GM21360 (cell line): ENCODE results near the gene CDH26.
"Not testable (repeated sequence)": the region's sequence is repeated elsewhere in the genome, so short reads cannot be mapped to it uniquely, and the experiment has no call there.

Experiments
- ATAC-seq: cut with Tn5 transposase; IDR thresholded peaks from one replicate; pipeline ENCODE4 v1.9.1; 2021; ENCODE audit warnings: mild to moderate bottlenecking, moderate library complexity; ENCODE audit not compliant: unreplicated experiment

The CDH26 gene

DNA sequence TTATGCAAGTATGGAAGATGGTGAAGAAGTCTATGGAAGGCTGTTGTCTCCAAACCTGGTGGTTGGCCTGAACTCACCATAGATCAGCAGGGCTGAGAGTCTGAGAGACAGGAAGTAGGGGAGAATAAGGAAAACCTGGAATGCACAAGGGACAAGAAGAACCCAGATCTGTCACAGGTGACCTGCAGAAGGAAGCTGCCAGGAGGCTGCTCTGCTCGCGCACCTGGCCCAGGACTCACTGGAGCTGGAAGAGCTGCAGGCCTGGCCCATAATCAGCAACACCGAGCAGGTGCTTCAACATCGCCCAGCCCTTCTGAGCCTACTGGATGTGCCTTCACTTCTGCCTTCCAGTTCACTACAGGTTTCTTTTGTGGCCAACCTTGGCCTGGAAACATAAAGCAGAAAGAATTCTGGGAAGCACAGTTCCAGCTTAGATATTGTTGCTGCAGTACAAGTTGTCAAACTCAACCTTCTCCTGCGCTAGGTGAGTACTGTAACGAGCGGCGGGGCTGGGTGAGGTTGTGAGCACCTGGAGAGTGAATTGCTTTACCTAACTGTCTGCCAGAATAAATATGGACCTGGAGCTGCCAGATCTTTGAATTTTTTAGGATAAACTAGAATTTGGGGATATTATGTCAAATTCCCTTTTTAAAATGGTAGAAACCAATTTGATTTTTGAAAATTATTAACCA, 82.4 kb downstream of the CDH26 start:
- ATAC-seq, result no peak

DNA sequence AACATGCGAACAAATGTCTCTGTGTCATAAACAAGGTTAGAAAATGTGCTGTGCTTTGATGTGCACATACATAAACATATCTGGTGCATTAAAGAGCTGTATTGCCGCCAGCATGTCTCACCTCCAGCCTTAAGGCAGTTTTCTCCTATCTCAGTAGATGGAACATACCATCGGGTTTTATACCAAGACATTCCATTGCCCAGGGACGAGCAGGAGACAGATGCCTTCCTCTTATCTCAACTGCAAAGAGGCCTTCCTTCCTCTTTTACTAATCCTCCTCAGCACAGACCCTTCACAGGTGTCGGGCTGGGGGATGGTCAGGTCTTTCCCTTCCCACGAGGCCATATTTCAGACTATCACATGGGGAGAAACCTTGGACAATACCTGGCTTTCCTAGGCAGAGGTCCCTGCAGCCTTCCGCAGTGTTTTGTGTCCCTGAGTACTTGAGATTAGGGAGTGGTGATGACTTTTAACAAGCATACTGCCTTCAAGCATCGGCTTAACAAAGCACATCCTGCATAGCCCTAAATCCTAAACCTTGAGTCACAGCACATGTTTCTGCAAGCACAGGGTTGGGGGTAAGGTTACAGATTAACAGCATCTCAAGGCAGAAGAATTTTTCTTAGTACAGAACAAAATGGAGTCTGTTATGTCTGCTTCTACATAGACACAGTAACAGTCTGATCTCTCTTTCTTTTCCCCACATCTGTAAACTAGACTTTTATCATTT, 83.4 kb downstream of the CDH26 start:
- ATAC-seq, result not testable (repeated sequence)

DNA sequence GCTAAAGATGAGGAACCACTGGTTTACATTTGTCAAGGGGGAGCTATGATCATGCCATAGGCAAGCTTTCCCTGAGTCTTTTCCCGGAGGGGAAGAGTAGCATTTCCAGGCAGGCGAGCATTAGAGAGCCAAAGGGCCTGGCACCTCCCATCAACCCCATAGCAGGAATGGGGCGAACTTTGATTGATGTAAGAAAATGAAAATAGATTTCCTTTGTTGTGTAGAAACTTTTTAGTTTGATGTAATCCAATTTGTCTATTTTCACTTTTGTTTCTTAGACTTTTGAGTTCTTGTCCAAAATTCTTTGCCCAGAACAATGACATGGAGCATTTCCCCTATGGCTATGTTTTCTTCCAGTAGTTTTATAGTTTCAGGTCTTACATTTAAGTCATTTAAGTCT, 85.2 kb downstream of the CDH26 start:
- no peak for ATAC-seq

DNA sequence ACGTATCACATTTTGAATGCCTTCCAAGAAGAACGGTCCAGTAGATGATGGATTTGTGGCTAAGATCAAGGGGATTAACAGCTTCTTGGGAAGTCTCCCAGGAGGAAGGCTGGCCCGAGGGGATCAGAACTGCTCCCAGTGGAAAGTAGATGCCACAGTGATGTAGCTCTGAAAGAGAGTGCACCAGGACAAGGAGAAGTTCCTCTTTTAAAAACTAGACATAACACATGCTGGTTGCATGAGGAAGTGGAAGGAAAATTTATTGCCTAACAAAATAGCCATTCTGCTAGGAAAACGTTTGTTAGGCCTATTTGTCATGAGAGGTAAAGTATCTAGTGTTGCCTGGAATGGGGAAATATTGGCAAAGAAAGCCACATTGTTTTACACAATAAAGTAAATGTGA, 87.8 kb downstream of the CDH26 start:
- no peak for ATAC-seq

DNA sequence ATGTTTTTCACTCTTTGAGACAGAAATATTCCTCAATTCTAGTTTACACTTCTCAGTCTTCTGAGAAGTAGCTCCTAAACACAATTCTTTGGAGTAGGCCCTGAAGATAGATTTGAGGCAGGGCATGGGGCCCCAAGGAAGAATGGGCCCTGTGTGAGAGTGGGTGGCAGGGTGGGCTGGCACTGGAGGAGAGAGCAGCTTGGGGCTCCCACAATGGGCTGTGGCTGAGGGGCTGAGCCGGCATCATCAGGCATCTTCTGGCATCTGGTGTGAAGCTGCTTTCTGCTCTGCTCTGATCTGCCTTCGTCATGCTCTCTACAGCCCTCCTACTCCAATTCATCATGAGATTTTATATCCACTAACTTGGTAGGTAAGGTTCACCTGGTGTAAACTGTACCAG, 88.2 kb downstream of the CDH26 start:
- ATAC-seq, result no peak

DNA sequence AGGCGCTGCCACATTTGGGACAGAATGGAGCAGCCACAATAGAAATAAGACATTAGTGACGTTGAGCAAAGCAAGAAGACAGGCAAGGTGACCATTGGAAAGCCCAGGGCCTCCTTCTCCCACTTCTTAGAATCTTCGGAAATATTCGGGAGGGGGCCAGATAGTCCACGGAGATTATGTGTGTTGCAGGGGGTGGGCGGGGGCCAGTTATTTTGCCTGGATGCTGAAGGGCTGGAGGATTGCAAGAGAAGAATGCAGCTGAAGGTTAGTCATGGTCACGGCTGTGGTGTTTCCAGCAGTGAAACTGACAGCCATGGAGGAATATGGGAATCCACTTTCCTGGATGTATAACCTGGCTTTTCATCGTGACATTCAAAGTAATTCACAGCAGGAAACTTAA, 88.6 kb downstream of the CDH26 start:
- no peak for ATAC-seq

DNA sequence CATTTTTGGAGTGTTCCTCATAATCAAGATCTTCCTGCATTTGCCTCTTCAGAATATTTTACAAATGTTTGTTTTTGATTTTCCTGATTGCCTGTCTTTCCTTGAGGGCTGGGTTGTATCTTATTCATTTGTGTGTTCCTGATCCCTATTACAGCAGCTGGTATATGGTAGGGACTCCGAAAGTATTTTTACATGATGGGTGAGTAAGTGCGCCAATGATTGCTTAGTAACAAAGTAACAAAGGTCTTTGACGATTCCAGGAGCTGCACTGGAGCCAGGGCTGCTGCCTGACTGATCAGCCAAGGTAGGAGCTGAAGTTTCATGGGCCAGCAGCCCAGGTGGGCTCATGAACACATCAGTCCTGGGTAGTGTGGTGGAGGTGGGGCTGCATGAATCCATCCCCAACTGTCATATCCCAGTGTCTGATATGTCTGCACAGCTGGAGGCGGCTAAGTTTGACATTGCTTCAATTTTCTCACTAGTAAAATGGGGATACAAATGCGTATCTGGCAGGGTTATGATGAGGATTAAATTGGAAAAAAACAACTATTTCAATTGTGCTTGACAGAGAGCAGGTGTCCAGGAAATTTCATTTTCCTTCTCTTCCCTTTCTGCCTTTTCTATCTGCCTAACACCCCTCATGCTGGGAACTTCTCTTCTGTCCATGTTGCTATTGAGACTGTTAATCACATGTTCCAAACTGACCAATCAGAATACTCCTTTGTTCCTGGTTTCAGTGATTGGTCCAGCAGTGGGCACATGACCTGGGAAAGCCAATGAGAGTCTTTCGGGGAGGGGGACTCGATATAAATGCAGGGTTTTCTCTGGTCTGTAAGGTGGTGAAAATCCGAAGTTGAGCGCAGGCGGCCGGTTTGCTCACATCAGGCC, 90.7 kb downstream of the CDH26 start:
- ATAC-seq, result no peak

DNA sequence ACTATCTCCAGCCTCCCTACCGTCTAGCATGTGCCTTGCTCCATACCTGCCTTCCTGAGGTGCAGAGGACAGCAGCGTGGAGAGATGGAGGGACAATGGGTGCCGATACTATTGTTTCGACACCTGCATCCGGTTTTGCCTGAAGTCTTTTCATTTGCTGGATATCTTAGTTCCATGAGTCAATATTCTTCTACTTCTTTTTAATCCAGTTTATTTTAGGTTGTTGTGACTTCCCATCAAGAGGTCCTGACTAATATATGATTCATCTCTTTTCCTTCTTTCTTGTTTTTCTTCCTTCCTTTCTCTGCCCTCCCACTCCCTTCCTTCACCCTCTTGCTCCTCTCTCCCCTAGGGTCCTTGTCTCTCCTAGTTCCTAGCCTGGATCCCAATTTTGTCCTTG, 91.4 kb downstream of the CDH26 start:
- no peak for ATAC-seq

DNA sequence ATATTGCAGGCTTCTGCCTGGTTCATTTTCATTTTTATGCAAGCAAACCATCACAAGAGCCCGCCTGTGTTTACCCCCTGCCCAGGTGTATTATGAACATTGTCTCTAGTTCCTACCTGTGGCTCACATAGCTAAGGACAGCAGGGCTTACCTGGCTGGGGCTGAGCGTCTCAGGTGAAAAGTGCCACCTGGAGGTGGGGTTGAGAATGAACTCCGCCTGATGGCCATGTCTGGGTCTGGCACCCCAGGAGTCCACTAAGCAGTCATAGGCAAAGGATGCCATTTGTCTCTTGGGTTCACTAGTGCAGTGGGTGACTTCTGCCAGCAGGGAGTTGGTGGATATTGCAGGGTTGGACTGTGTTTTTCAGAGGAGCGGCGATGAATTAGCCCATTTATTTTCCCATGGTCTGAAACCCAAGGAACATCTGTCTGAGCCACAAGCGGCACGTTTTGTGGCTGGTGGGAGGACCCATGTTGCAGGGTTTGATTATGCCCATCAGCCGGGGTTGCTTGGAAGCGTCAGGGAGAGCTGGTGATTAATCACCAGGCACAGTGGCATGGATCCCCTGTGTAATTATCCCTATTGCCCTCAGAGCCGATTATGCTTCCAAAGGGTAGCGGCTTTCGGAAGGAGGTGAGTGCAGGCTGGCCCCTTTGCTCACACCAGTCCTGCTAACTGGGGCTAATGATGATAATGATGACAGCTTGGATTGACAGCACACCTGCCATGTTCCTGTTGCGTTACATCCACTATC, 92.1 kb downstream of the CDH26 start:
- ATAC-seq, result no peak

DNA sequence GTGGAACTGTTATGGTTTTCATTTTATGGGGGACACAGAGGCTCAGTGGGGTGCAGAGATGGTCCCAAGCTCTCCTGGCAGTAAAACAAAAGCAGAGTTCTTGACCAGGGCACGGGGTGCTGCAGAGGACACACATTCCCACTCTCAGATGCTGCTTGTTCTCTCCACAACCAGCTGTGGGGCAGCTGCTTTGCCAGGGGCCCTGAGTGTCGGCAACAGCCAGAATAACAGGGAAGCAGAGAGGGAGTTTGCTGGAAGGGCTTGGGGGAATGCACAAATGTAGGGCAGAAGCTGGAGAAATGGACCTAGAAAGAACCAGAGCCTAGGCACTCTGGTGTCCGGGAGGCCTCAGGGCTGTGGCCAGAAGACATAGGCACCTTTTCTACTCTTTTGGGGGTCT, 93.7 kb downstream of the CDH26 start:
- ATAC-seq, result no peak

DNA sequence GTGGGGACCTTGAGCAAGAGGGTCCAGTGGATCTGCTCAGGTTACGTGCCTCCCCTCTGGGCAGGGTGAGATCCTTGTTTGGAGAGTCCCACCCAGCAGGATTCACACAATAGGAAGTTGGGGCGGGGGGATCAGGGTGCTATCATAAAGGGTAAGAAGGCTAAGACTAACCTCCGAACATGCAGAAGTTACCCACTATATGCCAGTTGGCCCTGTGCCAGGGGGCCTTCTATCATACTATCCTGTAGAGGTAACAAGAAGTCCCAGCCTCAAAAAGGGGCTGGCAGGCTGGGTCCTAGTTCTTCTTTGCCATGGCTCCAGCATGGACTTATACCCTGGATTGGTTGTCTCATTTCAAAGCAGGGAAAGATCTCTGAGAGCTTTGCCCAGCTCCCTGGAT, 94.1 kb downstream of the CDH26 start:
- no peak for ATAC-seq

DNA sequence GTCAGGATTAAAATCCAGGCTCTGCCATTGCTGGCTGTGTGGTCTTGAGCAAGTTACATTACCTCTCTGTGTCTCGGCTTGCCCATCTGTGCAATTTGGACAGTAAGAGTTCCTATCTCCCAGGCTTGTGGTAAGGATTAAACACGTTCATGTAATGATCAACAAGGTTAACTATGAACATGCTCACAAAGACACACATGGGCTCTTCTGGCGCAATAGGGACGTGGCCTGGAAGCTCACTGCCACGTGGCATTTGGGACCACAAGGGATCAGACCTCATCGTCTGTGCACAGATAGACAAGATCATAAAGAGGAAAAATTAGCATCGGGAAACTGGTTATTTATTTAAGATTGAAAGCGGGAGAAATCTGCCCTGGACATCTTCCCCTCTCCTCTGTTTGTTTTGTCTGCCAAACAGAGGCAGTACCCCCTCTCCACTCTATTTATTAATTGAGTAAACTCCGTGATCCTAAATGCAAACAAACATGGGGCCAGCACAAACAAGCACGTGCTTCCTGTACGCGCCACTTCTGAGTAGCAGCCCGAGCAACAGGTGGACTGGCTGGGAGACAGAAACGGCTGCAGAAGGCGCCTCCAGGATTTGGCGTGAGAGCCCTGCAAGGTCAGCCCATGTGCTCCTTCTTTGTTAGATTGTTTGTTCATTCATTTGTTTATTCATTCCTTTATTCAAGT, 95.0 kb downstream of the CDH26 start:
- no peak for ATAC-seq

DNA sequence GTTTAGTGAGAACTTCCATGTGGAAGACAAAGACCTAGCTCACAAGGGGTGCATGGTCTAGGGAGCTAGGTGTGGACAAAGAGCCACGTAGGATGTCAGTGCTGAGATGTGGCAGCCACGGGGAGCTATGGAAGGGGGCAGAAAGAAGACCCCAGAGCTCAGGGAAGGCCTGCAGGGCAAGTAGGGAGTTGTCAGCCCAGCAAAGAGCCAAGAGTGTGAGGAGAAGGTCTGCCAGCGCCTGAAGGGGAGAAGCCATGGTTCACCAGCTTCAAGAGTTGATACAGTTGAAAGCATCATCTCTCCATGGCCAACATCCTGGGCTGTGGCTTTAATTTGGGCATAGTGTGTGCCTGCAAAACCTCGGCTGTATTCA, 95.6 kb downstream of the CDH26 start:
- ATAC-seq, result no peak

DNA sequence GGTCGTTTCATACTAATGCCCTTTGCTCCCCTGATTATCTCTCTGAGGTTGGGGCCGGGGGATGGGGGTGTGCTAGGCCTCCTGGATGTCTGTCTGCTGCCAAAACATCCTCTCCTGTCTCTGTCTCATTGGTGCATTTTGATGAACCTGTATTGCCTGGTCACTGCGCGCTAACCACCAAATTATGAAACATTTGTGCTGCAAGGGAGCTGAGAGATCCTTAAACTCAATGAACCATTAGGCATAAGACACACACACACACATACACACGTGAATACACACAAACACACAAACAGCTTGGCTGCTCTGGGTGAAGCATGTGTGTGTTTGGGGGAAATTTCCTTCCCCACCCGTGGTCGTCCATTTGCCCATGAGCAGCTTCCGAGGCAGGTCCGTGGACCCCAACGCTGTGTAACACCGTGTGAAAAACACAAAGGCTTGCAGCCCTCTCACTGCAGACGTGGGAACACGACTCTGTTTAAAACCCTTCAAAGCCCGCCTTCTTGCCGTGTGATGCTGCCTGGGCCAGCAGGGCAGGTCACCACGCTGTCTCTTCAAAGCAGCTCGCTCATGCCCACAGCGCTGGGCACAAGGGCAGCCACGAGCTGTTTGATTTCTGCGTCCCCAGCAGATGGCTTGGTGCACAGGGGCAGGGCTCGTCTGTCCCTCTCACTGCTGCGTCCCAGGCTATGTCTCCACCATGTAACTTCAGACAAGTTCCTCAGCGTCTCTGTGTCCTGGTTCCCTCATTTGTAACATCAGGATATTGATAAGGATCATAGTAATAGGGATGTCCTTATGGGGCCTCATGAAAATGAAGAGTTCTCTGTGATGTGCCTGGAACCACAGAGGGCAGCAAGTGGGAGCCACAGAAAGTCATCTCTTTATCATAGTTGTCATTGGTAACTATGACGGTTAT, 96.8 kb downstream of the CDH26 start:
- no peak for ATAC-seq

DNA sequence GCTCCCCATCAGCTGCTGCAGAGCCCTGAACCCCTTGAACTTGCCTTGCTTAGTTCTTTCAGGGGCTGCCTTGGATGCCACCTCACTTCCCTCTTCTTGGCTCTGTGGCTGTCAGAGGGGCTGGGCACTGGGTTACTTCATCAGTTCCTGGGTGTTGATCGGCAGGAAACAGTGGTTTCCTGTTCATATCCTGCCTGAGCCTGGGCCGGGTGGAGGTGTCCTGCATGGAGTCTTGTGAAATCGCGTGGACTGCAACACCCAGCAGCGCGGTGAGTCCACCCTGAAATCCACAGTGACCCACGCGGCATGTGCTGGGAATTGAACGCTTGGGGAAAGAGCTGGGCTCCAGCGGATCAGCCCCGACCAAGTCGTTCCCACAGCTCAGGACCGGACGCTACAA, 97.5 kb downstream of the CDH26 start:
- no peak for ATAC-seq

DNA sequence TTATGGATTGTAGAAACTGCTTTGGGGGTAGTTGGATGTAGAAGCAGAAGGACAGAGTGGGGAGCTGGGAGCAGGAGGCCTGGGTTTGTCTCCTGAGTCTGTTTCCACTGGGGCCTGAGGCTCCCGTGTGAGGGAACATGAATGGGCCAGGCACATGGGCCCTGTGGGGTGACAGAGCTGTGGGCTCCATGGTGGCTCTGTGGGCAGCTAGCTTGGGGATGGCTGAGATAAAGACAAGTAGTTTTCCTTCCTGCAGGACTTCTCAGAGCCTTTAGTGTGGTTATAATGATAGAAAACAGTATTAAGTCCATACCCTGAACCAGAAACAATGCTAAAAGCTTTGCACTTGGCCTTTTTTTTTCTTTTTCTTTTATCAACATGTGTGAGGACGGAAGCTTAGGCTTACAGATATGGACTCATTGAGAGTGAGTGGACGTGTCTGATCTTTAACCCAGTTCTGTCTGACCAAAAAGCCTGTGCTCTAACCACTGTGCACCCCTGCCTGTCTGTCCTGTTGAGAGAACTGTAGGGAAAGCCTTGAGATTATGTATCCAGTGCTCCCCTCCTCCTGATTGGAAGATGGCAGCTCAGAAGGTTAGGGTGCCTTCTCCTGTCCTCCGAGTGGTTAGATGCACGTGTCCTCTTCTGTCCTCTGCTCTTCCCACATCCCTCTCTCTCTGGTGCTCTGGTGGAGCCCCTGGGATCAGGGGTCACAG, 98.3 kb downstream of the CDH26 start:
- no peak for ATAC-seq

DNA sequence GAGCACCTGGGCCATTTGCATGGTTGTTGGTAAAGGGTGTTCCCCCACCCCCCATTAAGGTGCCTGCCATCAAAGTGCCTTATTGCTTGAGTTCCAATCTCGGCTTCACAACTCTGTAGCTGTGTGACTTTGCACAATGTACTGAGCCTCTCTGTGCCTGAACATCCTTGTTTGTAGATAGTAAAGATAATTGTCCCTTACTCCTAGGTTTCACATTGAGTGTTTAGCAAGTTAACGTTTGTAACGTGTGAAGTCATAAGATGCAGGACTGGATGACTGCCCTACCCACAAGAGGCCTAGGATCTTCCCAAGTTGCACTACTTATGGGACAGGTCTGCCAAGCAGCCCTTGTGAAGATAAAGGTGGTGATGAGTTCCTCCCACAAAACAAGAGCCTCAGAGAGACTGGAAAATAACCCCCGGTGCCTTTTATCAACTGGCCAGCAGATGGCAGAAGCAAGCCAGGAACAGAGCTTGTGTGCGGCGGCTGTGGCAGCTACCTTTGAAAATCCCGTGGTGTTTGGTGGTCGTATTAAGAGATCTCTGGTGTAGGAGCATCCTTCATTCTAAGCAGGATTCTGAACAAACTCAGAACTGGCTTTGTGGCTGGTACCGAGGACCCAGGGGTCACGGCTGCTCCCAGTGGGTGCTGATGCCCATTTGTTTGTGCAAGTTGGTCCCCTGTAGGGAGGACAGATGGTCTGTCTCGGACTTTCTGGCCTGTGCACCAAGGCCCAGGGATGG, 99.1 kb downstream of the CDH26 start:
- no peak for ATAC-seq
